DMS114 treated with DMSO at 0.1 percent for 48 hours (cell line): ENCODE measurements around the gene CTSO.
"Not testable (repeated sequence)": the region's sequence is repeated elsewhere in the genome, so short reads cannot be mapped to it uniquely, and the experiment has no call there.

Source experiments
- DNase-seq: peaks from one replicate; lab custom pipeline; 2025; ENCODE audit not compliant: unreplicated experiment; lab: John Stamatoyannopoulos, UW

Gene CTSO

GRCh38 chr4:155908187-155909139, 45.2 kb downstream of the CTSO start:
- no peak for DNase-seq

- DNase-seq, result no peak
Measured at GRCh38 chr4:155907556-155907955, 46.1 kb downstream of the CTSO start.

GRCh38 chr4:155906554-155907247, 47.0 kb downstream of the CTSO start:
- no peak for DNase-seq

GRCh38 chr4:155904331-155904730, 49.3 kb downstream of the CTSO start:
- DNase-seq, result no peak

GRCh38 chr4:155903453-155903852, 50.2 kb downstream of the CTSO start, which contains the start of gene TDO2:
TDO2 (plus strand) TSS chr4:155903696; CDS start chr4:155903759, 63 bp downstream.
- no peak for DNase-seq

GRCh38 chr4:155901013-155901412, 52.7 kb downstream of the CTSO start:
- no peak for DNase-seq

- no peak for DNase-seq
Measured at GRCh38 chr4:155900381-155900780, 53.3 kb downstream of the CTSO start.

- DNase-seq, result no peak
Measured at GRCh38 chr4:155899891-155900290, 53.8 kb downstream of the CTSO start.

GRCh38 chr4:155898371-155898770, 55.3 kb downstream of the CTSO start:
- not testable (repeated sequence) for DNase-seq

- no peak for DNase-seq
Measured at GRCh38 chr4:155891058-155891457, 62.6 kb downstream of the CTSO start.

- DNase-seq, result no peak
Measured at GRCh38 chr4:155889946-155890345, 63.7 kb downstream of the CTSO start.

- DNase-seq, result no peak
Measured at GRCh38 chr4:155889031-155889793, 64.5 kb downstream of the CTSO start.

GRCh38 chr4:155887847-155888570, 65.7 kb downstream of the CTSO start:
- DNase-seq, result no peak

GRCh38 chr4:155887045-155887444, 66.6 kb downstream of the CTSO start:
- no peak for DNase-seq

GRCh38 chr4:155885666-155886065, 68.0 kb downstream of the CTSO start:
- DNase-seq, result no peak

- no peak for DNase-seq
Measured at GRCh38 chr4:155883895-155884294, 69.8 kb downstream of the CTSO start.

- DNase-seq, result no peak
Measured at GRCh38 chr4:155881555-155881954, 72.1 kb downstream of the CTSO start.

GRCh38 chr4:155879767-155880166, 73.9 kb downstream of the CTSO start:
- no peak for DNase-seq

GRCh38 chr4:155878611-155879010, 75.1 kb downstream of the CTSO start:
- DNase-seq, result no peak

- no peak for DNase-seq
Measured at GRCh38 chr4:155877971-155878370, 75.7 kb downstream of the CTSO start.

- DNase-seq, result no peak
Measured at GRCh38 chr4:155875878-155876277, 77.8 kb downstream of the CTSO start.
